Left lobe of liver (tissue), 2 donors: ENCODE measurements around the gene SLC16A2. TPM values are rescaled to one million over a fixed set of nuclear protein-coding genes. Genes with fewer than 3 reads are reported as not detected.
A peak's percentile ranks its signal among the peaks of the same experiment; 100 is the strongest.

Experiments
- ATAC-seq: fragments of 200-7000 bp; cut with Tn5 transposase; one replicate; pipeline ENCODE4 v1.9.1; 2020; ENCODE audit warnings: mild to moderate bottlenecking, moderate library complexity
- DNase-seq: peaks from one replicate; pipeline ENCODE4 v3.0.0-alpha.2; 2020; ENCODE audit warnings: low spot score
- total RNA-seq: library from RNA; stranded (reverse); gene quantifications from one replicate; pipeline ENCODE4 v1.2.1, GENCODE V29; 2021
- donor health status: DM: no; HTN: no; CAD: no; lungs with moderate emphysema.
- donor health status: DM: no; HTN: yes; CAD: no.

Gene SLC16A2
- total RNA-seq = 65.6 TPM

DNA sequence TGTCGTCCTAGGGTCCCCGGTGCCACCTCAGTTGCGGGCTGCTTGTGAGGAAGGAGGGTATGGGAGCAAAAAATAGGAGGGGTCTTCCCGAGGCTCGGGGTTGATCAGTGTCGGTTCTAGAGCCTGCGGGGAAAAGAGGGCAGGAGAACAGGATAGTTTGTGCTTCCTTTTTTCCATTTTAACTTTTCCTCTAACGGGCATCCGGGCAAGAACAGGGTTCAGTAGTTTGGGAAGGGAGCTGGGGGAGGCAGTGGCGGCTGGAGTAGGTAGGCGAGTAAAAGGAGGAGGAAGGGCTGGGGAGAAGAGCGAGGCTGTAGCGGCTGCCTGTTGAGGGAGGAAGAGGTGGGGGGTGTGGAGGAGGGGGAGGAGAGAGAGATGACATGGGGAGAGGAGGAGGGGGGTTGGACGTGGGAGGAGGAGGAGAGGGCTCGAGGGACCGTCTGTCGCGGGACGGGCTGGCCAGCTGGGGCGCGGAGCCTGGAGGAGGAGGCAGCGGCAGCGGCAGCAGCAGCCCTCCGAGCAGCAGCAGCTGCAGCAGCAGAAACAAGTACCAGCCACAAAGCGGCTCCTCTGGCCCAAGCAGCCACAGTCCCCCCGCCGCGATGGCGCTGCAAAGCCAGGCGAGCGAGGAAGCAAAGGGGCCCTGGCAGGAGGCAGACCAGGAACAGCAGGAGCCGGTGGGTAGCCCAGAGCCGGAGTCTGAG, at the start of gene SLC16A2:
Gene SLC16A2, plus strand, starts transcription at position 458 of the 704 bp plus-strand sequence. Its CDS starts 145 bp downstream, at position 603.
- peak; percentile 68 for ATAC-seq
- DNase-seq = peak; percentile 79

DNA sequence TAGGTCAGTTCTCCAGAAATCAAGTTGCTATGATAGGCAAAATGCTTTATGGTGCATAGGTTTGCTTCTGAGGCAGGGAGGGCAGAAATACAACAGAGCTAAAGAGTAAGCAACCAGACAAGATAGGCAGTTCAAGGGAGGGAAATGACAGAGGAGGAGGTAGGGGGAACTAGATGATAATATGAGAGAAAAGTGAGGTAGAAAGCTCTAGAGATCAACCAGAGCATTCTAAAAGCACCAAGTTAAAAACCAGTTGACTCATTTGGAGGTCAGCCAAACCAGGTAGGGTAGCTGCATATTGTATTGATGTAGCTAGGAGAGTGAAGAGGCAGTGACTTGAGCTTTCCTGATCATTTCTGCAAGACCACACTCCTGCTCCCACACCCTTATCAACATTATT, 49.0 kb upstream of the SLC16A2 start:
- DNase-seq (no peak), ATAC-seq (no peak)

DNA sequence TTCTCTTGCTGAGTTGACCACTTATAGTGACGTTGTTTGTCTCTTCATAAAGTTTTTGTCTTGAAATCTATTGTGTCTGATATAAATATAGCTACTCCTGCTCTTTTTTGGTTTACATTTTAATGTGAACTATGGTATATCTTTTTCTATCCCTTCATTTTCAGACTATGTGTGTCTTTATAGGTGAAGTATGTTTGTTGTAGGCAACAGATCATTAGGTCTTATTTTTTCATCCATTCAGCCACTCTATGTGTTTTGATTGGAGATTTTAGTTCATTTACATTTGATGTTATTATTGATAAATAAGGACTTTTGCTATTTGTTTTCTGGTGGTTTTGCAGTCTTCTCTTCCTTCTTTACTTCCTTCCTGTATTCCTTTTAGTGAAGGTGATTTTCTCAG, 44.0 kb upstream of the SLC16A2 start:
- DNase-seq = no peak
- ATAC-seq = no peak

- ATAC-seq = peak; percentile 93
- DNase-seq = peak; percentile 56
These were observed 38.7 kb upstream of the SLC16A2 start for GRCh38 chrX:74382613-74383012.

GRCh38 chrX:74383611-74384010, 37.7 kb upstream of the SLC16A2 start:
- peak; percentile 47 for DNase-seq
- ATAC-seq = peak; percentile 94

GRCh38 chrX:74389016-74389722, 32.1 kb upstream of the SLC16A2 start:
- no peak for DNase-seq
- ATAC-seq = no peak

- DNase-seq (no peak), ATAC-seq (no peak)
These were observed 25.7 kb upstream of the SLC16A2 start for GRCh38 chrX:74395556-74395955.

GRCh38 chrX:74405973-74406489, 15.3 kb upstream of the SLC16A2 start:
- ATAC-seq = no peak
- DNase-seq = no peak

- DNase-seq = no peak
- ATAC-seq = no peak
These were observed 13.0 kb upstream of the SLC16A2 start for GRCh38 chrX:74408304-74408703.

DNA sequence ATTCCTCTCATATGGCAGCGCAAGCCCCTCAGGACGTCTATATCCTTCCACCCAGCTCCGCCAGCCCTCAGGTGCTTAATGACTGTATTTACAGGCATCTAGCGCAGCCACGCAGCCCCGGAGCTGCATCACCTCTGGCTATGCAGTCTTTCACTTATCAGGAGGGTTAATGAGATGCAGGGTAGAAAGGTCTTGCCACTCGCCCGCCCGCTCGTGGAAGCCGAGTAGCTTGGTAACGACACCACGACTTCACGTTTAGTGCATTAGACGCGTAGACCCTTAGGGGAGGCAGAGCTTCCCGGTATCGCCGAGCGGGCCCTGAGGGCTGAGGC, 1.5 kb upstream of the SLC16A2 start:
- ATAC-seq = no peak
- no peak for DNase-seq

DNA sequence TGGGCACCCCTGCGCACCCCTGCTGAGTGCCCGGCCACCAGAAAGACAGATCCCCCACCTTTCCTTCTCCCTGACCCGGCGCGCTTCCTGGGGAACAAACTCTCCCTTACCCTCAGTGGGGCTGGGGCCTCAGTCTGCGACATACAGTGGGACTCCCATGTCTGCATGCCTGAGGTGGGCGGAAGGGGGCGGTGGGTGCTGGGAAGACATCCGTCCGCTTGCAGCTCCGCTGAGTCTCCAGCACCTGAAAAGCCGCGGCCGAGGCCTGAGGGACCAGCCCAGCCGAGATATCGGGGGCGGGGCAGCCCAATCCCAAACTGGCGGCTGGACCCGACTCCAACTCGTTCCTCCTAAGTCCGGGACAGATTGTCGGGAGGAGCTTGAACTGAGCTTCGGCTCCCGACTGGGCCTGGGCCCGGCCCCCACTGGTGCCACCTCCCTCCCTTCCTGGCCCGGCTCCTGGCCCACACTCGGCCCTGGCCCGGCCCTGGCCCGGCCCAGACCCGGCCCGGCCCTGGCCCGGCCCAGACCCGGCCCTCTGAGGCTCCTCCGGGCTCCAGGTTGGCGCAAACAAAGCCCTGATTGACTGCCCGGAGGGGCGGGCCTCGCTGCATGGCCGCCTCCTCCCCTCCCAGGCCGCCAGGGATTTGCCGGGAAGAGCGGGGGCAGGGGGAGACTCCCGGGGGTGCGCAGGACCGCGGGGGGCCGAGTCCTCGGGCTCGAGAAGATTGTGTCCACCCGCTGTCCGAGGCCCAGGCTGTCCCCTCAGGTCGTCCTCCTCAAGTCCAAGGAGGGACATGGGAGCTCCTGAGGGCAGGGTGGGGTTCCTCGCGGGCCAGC, 877 bp upstream of the SLC16A2 start:
- ATAC-seq (peak; percentile 78), DNase-seq (peak; percentile 86)

GRCh38 chrX:74421740-74422352, 553 bp downstream of the SLC16A2 start:
- DNase-seq (peak; percentile 52), ATAC-seq (peak; percentile 1)

DNA sequence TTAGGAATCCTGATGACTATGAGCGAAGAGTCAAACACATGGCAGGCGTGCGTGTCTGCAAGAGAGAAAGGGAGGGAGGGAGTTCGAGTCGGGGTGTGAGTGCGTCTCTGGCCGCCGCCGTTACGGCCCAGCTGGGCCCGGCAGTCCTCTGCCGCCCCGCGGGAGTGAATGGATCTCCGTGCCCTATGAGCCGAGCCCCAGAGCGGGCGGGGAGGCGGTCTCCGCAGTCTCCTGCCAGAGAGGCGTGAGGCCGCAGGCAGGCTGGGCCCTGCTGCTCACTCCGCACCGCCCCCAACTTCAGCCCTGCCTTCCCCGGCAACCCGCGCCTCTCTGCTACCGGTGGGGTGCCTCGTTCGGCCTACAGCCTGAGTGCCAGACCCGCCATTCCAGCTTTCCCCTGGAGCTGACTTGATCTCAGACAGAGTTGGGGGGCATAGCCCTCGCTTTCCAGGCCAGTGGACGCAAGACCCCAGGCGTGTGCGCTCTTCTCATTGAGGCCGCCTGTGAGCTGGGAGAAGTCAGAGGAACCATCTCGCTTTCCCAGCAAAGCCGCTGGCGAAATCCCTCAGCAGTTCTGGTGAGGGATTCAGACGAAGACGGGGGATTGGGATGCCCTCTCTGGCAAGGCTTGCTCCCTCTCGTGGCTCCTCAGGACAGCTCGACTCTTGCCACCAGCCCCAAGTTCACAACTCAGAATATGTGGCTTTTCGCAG, 1.4 kb downstream of the SLC16A2 start:
- DNase-seq = peak; percentile 67
- peak; percentile 52 for ATAC-seq

DNA sequence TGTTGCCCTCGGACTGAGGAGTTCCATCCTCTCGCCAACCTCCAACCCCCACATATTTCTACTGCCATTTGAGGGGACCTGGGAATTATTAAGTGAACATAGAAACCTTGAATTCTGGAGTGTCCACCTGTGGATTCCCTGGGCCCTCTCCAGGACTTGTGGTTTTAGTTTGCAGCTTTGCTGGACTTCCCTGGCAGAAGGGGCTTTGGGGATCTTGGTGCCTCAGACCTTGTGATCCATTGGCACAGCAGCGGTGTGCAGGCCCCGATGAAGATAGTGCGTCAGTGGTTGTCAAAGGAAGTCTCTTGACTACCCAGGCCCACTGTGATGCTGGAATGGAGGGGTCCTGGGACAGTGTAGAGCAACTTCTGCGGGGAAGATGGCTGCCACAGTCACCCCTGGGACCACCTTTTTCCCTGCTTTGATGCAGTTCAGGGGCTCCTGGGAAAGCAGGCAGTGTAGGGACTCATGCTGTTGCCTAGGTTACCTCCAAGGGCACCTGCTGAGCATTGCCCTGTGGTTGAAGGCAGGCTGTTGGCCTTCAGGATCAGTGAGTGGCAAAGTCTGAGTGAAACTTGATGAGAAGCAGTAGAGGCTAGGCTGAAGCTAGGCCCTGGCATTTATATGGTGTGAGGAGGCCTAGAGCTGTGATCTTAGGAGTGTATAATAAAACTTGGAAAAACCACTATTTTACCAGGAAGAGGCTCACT, 2.2 kb downstream of the SLC16A2 start:
- DNase-seq (no peak), ATAC-seq (no peak)

- DNase-seq (peak; percentile 53), ATAC-seq (peak; percentile 15)
These were observed 4.8 kb downstream of the SLC16A2 start for GRCh38 chrX:74426071-74426470.

- ATAC-seq (no peak), DNase-seq (no peak)
These were observed 5.3 kb downstream of the SLC16A2 start for GRCh38 chrX:74426615-74427014.

DNA sequence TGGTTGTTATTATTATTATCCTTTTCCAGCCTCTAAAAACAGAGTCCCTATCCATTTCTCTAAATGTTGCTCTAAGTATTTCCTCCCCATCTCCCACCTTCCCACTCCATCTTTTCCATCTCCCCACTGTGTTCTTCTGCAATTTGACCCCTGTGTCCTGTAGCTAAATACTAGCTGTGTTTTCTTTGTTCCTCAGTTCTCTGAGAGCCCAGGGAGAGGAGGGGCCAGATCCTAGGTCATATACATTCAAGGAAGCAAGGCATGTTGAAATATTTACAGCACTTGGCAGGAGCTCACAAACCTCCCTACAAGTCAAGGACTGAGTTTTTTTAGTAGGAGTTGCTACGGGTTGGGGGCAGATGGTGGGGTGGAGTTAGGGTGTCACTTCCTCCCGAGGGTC, 10.5 kb downstream of the SLC16A2 start:
- ATAC-seq = no peak
- no peak for DNase-seq

- ATAC-seq (no peak), DNase-seq (no peak)
These were observed 13.0 kb downstream of the SLC16A2 start for GRCh38 chrX:74434336-74434735.

GRCh38 chrX:74437530-74437929, 16.2 kb downstream of the SLC16A2 start:
- ATAC-seq (no peak), DNase-seq (no peak)

DNA sequence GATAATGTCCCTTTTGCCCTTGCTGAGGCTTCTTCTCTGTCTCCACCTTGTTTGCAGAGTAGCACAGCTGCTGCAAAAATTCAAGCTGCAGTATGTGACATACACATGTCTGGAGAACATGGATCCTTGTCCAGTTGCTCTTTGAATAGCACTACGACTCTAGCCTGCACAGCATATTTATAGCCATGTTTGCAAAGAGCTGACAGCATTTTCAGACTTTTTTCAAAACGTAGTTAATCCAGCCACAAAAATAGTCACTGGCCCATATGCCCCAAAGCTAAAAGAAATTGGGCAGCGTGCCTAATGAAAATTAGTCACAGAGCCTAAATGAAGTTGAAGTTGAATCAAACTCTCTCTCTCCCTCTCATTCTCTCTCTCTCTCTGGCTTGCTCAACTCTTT, 17.5 kb downstream of the SLC16A2 start:
- ATAC-seq = no peak

More for the DNA sequence above, 17.5 kb downstream of the SLC16A2 start:
- no peak for DNase-seq
